ENCODE data around the gene LRPPRC.
A peak's percentile ranks its signal among the peaks of the same experiment; 100 is the strongest.
"Not testable (repeated sequence)": the region's sequence is repeated elsewhere in the genome, so short reads cannot be mapped to it uniquely, and the experiment has no call there.

The LRPPRC gene

DNA sequence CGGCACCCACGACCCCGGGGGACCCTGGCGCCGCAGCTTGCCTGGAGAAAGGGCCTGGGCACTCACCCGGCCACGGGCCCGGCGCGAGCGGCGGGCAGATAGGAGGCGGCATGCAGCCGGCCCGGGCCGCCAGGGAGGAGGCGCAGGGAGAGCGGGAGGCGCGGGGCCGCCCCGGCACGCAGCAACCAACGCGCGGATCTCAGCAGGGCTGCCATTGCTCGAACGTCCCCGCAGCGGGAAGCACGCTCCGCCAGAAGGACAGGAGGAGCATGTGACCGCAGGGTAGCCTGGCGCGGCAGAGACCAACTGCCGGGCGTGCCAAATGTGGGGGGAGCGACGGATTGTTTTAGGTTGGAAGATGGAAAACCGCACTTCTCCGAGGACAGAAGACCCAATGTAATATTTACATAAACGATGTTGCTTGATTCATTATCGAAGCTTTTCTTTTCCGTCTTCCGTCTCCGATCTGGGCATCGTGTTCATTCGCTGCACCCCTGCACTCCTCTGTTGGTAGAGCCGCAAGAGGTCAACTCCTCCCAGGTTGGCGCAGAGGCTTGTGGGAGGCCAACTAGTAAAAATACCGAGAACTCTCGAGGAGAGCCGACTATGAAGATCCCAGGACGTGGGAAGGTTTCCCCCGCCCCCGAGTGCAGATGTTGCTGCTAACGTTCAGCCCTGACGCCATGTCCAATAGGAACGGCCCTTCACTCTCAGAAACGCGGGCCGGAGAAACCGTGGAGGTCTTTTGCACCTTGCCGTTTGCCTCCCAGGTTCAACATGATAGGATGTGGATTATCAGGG lies at the start of gene LRPPRC:
TSS of gene LRPPRC (minus strand) at position 257 of the 801 bp plus-strand sequence. CDS start at position 215, 42 bp downstream.
- peak; percentile 98 for DNase-seq

GRCh38 chr2:44045061-44045460 lies 49.3 kb upstream of the LRPPRC start:
- DNase-seq, result no peak

- peak; percentile 92 for DNase-seq
Observed at GRCh38 chr2:44044281-44044720, 48.5 kb upstream of the LRPPRC start.

DNA sequence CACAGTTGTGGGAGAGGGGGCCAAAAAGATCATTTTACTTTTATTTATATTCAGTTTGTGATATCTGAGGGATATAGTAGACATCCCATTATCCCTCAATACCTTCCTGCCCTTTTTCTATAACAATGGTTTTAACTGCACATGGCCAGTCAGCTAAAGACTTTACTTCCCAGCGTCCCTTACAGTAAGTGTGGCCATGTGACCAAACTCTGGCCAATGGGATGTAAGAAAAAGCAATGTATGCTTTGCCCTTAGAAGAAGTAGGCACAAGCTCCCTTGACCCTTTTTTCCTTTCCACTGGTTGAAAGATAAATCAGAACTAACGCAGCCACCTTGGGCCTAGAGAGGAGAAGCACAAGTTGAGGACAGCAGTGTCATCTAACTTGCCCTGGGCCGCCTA lies 44.6 kb upstream of the LRPPRC start:
- DNase-seq, result no peak

DNA sequence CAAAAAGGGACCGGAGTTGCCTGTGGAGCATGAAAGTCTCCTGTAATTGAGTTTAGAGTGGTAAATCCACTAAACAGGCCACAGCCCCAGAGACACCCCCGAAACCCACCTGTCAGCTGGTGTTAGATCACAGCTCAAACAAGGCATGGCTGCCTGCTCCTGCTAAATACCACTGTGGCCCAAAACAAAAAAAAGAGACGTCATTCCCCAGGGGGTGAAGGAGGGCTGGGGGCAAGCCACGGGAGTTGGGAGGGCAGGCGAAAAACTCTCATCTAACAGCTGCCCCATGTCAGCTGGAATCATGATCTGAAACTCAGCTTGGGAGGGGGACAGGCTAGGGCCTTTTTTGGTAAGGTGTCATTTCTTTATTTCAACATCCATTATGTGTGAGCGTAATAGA lies 42.5 kb upstream of the LRPPRC start:
- DNase-seq, result peak; percentile 94

GRCh38 chr2:44037221-44037620 lies 41.4 kb upstream of the LRPPRC start:
- peak; percentile 90 for DNase-seq

DNA sequence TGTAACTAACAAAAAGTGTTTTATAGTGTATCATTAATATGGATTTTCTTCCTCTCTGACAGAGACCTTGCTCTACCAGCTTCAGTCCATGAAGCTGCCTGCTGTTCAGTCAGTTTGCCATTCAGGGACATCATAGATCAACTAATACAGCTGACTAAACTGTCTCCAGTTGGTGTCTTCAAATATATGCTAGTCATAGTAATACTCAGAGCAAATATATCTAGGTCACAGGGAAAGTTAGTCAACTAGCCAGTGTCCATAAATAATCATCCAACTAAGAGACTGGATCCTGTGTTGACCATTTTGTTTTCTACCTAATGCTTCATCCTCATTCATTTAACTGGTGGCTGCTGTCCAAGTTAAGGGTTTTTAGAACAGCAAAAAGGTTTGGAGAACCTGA lies 38.2 kb upstream of the LRPPRC start:
- DNase-seq, result no peak

DNA sequence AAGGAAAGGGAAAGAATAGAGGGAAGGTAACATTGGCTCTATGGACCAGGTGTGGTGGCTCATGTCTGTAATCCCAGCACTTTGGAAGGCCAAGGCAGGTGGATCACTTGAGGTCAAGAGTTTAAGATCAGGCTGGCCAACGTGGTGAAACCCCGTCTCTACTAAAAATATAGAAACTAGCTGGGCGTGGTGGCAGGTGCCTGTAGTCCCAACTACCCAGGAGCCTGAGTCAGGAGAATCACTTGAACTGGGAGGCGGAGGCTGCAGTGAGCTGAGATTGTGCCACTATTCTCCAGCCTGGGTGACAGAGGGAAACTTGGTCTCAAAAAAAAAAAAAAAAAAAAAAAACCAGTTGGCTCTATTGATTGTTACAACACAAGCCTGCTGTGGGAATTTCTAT lies 31.3 kb upstream of the LRPPRC start:
- DNase-seq, result not testable (repeated sequence)

- peak; percentile 81 for DNase-seq
Observed at GRCh38 chr2:44016282-44016681, 20.5 kb upstream of the LRPPRC start.

DNA sequence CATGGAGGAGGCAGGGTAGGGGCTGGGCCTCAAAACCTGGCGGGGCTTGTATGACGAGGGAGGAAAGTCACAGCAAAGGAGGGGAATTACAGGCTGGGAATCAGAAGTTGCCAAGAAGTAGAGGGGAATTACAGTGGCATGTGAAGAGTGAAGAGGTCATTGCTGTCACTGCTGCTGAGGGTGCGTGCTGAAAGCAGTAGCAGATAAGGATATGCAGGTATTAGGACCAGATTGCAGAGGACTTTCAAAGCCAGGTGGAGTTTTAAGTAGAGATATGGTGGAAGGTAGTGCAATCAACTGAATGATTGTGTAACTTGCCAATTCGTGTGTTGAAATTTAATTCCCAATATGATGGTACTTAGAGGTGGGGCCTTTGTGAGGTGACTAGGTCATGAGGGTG lies 19.4 kb upstream of the LRPPRC start:
- DNase-seq, result no peak

DNA sequence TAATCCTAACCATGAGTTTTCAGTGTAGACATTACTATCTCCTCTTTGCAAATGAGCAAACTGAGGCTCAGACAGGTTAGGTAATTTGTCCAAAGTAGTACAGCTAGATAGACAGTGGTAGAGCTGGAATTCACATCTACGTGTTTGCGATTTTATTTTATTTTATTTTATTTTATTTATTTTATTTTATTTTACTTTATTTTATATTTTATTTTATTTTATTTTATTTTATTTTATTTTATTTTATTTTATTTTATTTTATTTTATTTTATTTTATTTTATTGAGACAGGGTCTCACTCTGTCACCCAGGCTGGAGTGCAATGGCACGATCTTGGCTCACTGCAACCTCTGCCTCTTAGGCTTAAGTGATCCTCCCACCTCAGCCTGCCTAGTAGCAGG lies 17.4 kb upstream of the LRPPRC start:
- not testable (repeated sequence) for DNase-seq

DNA sequence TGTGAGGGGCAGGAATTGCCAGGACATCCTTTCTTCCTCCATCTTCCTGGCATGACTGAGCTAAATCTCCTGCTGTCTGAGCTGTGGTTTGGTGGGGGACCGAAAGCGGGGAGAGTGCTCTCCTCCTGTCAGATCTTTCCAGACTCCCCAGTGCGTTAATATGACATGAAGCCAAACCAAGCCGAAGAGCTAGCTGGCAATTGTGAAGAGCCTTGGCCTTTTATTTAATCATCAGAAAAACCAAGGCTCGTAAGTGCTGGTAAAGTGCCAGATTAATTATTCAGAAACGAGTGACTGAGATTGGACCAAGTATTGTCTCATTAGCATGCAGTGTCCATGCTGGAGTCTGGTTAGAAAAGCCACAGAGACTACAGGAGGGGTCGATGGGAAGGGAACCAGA lies 14.5 kb upstream of the LRPPRC start:
- peak; percentile 82 for DNase-seq

GRCh38 chr2:44009136-44009735 lies 13.4 kb upstream of the LRPPRC start:
- peak; percentile 58 for DNase-seq

DNA sequence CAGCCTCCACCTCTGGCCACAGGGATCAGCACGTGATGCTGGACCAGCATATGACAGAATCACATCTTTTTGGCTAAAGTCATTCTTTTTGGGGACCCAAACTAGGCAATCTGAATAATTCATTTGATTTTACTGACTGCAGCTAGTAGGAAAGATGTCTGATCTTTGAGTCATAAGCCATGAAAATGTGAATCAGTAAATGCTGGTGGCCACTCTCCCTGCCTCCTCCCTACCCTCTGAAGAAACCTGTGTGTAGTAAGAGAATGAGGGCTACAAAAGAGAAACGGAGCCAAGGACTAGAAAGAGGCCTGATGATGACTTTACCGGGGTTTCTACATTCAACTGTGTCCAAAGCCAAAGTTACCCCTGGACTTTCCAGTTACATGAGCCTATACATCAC lies 10.1 kb upstream of the LRPPRC start:
- no peak for DNase-seq

DNA sequence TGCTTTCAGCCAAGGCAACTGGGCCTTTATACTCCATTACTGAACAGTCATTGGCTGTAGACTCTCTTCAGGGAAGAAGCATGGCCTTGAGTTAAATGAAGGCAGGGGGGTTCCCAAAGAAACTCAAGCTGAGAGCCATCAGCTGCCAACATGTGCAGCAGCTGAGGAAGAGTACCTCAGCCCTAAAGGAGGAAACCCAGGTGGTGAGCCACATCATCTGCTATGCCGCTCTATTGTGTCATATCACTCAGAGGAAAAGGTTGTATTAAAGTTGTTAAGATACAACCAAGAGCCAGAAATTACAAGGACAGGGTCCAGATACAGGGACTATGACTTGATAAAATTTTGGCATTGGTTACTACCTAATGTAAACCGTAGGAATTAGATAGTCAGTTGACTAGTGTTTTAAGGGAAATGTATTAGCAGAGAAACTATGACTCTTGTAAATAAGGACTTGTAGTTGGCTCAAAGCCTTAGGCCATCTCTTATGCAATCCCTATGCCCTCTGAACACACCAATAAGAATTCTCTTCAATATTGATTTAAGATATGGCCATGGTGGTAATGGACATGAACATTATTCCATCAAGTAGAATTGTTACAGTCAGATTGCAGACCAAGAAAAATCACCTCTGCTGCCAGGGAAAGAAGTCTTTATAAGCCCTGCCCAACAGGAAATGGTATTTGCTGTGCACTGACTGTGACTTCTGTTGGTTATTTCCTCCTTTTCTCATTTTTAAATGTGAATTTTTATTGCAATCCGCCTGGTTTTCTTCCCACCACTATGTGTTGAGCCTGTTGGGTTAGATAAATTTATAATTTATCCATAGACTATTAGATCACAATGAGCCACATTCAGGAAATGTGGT lies 9.2 kb upstream of the LRPPRC start:
- no peak for DNase-seq

GRCh38 chr2:44001716-44002115 lies 5.9 kb upstream of the LRPPRC start:
- DNase-seq, result peak; percentile 62

DNA sequence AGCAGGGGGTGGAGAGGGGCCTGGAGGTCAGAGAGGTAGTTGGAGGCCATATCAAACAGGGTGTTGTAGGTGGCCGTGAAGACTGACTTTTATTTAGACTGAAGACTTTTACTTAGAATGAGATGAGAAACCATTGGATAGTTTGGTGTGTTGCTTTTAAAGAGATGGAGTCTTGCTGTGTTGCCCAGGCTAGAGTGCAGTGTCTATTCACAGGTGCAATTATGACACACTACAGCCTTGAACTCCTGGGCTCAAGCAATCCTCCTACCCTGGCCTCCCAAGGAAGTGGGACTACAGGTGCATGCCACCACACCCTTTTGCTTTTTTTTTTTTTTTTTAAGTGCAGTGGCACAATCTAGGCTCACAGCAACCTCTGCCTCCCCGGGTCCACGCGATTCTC lies 2.5 kb upstream of the LRPPRC start:
- DNase-seq, result no peak

DNA sequence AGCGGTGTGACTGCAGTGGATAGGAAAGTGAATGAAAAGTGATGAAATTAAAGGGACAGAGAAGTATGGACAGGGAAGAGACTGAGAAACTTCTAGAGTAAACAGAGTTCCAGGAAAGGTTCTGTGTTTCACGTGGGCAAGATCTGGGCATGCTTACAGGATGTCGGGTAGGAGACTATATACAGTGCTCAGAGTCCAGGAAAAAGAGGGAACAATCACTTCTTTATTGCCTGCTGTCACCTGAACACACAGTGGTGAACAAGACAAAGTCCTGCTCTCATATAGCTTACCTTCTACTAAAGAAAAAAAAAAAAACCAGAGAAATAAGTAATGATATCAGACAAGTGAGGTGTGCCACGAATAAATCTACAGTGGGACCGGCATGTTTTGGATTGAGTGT lies 2.4 kb downstream of the LRPPRC start:
- DNase-seq, result no peak

- DNase-seq, result no peak
Observed at GRCh38 chr2:43989545-43989944, 6.2 kb downstream of the LRPPRC start.

- DNase-seq, result no peak
Observed at GRCh38 chr2:43986600-43986999, 9.2 kb downstream of the LRPPRC start.

DNA sequence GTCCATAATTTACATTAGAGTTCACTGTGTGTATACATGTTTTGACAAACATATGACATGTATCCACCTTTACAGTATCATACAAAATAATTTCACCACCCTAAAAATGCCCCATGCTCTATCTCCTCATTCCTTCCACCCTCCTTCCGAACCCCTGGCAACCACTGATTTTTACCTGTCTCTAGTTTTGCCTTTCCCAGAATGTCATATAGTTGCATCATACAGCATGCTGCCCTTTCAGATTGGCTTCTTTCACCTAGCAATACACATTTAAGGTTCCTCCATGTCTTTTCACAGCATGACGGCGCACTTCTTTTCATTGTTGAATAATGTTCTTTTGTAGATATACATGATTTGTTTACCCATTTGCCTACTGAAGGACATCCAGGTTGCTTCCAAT lies 10.4 kb downstream of the LRPPRC start:
- no peak for DNase-seq

DNA sequence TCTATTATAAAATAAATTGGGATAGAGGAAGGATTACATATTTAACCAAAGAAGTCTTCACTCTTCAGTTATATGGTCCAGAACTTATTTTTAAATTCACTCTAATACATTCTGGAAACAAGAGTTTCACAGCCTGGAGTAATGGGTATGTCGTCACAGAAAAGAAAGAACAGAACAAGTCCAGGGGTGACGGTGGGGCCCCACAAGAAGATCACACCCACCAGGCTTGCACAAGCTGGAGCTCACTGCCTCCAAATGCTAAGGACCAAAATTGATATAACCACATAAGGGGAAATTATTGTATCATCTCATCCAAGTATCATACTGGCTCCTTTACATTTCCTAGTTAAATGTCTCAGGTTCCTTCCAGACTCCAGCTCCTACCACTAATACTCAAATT lies 11.3 kb downstream of the LRPPRC start:
- no peak for DNase-seq

DNA sequence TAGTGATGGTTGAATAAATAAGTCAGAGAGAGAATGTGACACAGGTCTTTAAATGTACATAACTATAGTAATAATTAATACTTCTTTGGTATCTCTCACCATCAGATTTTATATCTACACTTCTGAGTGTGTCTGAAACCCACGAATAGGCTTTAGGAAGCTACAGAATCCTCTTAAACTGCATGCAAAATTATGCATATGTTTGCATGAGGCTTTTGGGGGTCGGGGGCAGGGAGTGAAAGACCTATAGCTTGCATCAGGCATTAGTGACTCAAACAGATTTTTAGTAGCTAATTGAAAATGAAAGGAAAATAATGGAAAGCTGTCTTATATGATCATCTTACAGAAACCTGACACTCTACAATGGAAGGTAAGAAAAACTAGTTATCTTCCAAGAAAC lies 14.9 kb downstream of the LRPPRC start:
- DNase-seq, result no peak

All from eye (tissue), 1 donor.